DND-41 (cell line): Measurements from ENCODE around the gene FCGR3B.
"Not testable (repeated sequence)": the region's sequence is repeated elsewhere in the genome, so short reads cannot be mapped to it uniquely, and the experiment has no call there.

ENCODE experiments used
- ATAC-seq: fragments of 200-7000 bp; cut with Tn5 transposase; 3 replicates; pipeline ENCODE4 v1.9.1; 2021; ENCODE audit warnings: low read depth; ENCODE audit not compliant: insufficient read depth
- DNase-seq: peaks from one replicate; pipeline ENCODE4 v3.0.0-alpha.2; 2020
- H2AFZ ChIP-seq: 2 replicates; pipeline ENCODE4 v1.6.0; 2012; ENCODE audit warnings: low read depth, low read length
- H3K27ac ChIP-seq: 2 replicates; pipeline ENCODE4 v1.5.1; 2012; ENCODE audit warnings: low read length, inconsistent platforms
- H3K27me3 ChIP-seq: fragments of 200-600 bp; sonication (generic); 2 replicates; pipeline ENCODE4 v1.6.0; 2012; ENCODE audit warnings: low read length, mild to moderate bottlenecking, inconsistent platforms; ENCODE audit not compliant: insufficient read depth, poor library complexity
- H3K36me3 ChIP-seq: 2 replicates; pipeline ENCODE4 v1.5.1; 2012; ENCODE audit warnings: low read length, inconsistent platforms; ENCODE audit not compliant: insufficient read depth
- H3K4me1 ChIP-seq: 2 replicates; pipeline ENCODE4 v1.5.1; 2012; ENCODE audit warnings: mild to moderate bottlenecking, low read length; ENCODE audit not compliant: insufficient read depth
- H3K4me2 ChIP-seq: 2 replicates; pipeline ENCODE4 v1.6.0; 2012; ENCODE audit warnings: mild to moderate bottlenecking, moderate library complexity, low read length, inconsistent platforms; ENCODE audit not compliant: insufficient read depth
- H3K4me3 ChIP-seq, 2 experiments: fragments of 200-600 bp in 1 of 2; shearing (Covaris generic) in 1 of 2; 2 replicates each; pipeline ENCODE4 v1.5.1; 2012 to 2016; ENCODE audit warnings: inconsistent platforms in 2 of 2, low read length in 2 of 2, mild to moderate bottlenecking in 2 of 2, low read depth in 1 of 2, moderate library complexity in 1 of 2
- H3K79me2 ChIP-seq: 2 replicates; pipeline ENCODE4 v1.6.0; 2012; ENCODE audit warnings: low read length, inconsistent platforms; ENCODE audit not compliant: insufficient read depth
- H3K9ac ChIP-seq: 2 replicates; pipeline ENCODE4 v1.6.0; 2012; ENCODE audit warnings: low read depth, mild to moderate bottlenecking, inconsistent platforms, low read length, moderate library complexity
- H3K9me3 ChIP-seq: 2 replicates; pipeline ENCODE4 v1.5.1; 2012; ENCODE audit warnings: low read length, moderate library complexity, mild to moderate bottlenecking, inconsistent platforms; ENCODE audit not compliant: insufficient read depth, severe bottlenecking
- H4K20me1 ChIP-seq: 2 replicates; pipeline ENCODE4 v1.6.0; 2012; ENCODE audit warnings: low read length; ENCODE audit not compliant: insufficient read depth
- TF ChIP-seq, protein P1 (sequence below): IDR thresholded peaks from 2 replicates; pipeline ENCODE4 v1.5.1; 2012; ENCODE audit warnings: borderline replicate concordance, low read length, moderate library complexity, mild to moderate bottlenecking; ENCODE audit not compliant: poor library complexity, severe bottlenecking; ENCODE audit errors: extremely low read depth

Gene FCGR3B

GRCh38 chr1:161647507-161648360 lies 16.8 kb upstream of the FCGR3B start:
- not testable (repeated sequence) for H4K20me1 ChIP-seq, H3K9ac ChIP-seq, H3K27ac ChIP-seq, H3K4me2 ChIP-seq, H3K36me3 ChIP-seq, H3K9me3 ChIP-seq, H3K27me3 ChIP-seq, DNase-seq, H3K4me3 ChIP-seq, H3K4me1 ChIP-seq, H3K79me2 ChIP-seq, H2AFZ ChIP-seq
- TF ChIP-seq, protein P1, sequence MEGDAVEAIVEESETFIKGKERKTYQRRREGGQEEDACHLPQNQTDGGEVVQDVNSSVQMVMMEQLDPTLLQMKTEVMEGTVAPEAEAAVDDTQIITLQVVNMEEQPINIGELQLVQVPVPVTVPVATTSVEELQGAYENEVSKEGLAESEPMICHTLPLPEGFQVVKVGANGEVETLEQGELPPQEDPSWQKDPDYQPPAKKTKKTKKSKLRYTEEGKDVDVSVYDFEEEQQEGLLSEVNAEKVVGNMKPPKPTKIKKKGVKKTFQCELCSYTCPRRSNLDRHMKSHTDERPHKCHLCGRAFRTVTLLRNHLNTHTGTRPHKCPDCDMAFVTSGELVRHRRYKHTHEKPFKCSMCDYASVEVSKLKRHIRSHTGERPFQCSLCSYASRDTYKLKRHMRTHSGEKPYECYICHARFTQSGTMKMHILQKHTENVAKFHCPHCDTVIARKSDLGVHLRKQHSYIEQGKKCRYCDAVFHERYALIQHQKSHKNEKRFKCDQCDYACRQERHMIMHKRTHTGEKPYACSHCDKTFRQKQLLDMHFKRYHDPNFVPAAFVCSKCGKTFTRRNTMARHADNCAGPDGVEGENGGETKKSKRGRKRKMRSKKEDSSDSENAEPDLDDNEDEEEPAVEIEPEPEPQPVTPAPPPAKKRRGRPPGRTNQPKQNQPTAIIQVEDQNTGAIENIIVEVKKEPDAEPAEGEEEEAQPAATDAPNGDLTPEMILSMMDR = peak; percentile 49
- peak; percentile 37; the same call in 1 of the 3 replicates for ATAC-seq

DNA sequence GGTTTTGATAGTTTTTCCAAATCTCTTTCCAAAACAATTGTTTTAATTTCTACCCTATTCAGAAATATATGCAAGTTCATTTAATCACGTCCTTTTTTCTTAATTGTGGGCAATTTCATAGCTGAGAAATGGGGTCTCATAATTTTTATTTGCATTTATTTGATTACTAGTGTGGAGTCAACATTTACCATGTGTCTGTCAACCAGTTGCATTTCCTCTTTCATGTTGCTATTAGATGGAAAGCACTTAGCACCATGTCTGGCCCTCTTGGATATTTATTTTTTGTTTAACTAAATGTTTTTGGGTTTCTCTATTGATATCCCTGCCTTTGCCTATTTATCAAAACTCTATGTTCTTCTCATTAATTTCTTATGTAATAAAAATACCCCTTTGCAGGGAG lies 13.9 kb upstream of the FCGR3B start:
- H3K36me3 ChIP-seq, H4K20me1 ChIP-seq, H3K4me2 ChIP-seq, H3K4me1 ChIP-seq, H3K27ac ChIP-seq, H3K9me3 ChIP-seq, H3K9ac ChIP-seq, H3K79me2 ChIP-seq, DNase-seq, H2AFZ ChIP-seq, H3K4me3 ChIP-seq, H3K27me3 ChIP-seq, ATAC-seq: not testable (repeated sequence)

DNA sequence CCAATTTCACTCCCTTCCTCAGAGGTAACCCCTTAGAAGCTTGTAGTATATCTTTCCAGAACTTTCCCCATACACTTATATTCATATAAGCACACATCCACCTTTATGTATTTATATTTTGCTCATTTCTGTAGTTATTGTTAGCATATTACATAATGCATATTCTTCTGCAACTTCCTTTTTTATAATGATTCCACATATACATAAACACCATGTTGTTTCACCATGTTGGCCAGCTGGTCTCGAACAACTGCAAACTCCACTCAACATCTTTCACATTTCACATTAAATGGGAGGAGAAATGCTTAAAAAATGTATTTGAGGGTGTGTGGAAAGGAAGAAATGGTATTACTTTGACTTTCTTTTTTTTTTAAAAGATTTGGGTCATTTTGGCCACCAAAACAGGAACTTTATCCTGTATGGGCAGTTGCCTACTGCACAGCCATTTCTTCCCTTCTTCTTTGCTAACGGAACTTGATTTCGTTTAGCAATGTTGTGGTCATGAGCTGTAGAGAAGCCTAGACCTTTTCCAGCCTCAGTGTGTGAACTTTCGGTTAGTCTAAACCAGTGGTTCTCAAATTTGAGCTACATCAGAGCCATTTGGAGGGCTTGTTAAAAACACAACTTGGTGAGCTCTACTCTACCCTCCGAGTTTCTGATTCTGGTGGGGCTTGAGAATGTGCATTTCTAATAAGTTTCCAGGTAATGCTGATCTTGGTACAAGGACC lies 12.7 kb upstream of the FCGR3B start:
- not testable (repeated sequence) for H4K20me1 ChIP-seq, H3K27me3 ChIP-seq, H3K79me2 ChIP-seq, H3K27ac ChIP-seq, H3K9ac ChIP-seq, H3K9me3 ChIP-seq, H3K4me3 ChIP-seq, H3K4me1 ChIP-seq, H3K4me2 ChIP-seq, H3K36me3 ChIP-seq, DNase-seq, ATAC-seq, H2AFZ ChIP-seq

GRCh38 chr1:161642697-161643096 lies 11.7 kb upstream of the FCGR3B start:
- not testable (repeated sequence) for H3K79me2 ChIP-seq, H2AFZ ChIP-seq, H3K4me2 ChIP-seq, H3K9ac ChIP-seq, H3K4me3 ChIP-seq, H3K36me3 ChIP-seq, H3K27me3 ChIP-seq, H4K20me1 ChIP-seq, H3K4me1 ChIP-seq, ATAC-seq, H3K27ac ChIP-seq, DNase-seq, H3K9me3 ChIP-seq

GRCh38 chr1:161639203-161639602 lies 8.2 kb upstream of the FCGR3B start:
- H3K36me3 ChIP-seq, ATAC-seq, H3K9me3 ChIP-seq, H4K20me1 ChIP-seq, H3K9ac ChIP-seq, H3K79me2 ChIP-seq, H3K4me3 ChIP-seq, H3K27me3 ChIP-seq, DNase-seq, H2AFZ ChIP-seq, H3K27ac ChIP-seq, H3K4me2 ChIP-seq, H3K4me1 ChIP-seq: not testable (repeated sequence)

GRCh38 chr1:161638251-161638993 lies 7.4 kb upstream of the FCGR3B start:
- not testable (repeated sequence) for H3K27ac ChIP-seq, H3K27me3 ChIP-seq, H3K9ac ChIP-seq, H3K9me3 ChIP-seq, DNase-seq, H3K36me3 ChIP-seq, H3K4me3 ChIP-seq, H2AFZ ChIP-seq, H3K79me2 ChIP-seq, H3K4me2 ChIP-seq, ATAC-seq, H3K4me1 ChIP-seq, H4K20me1 ChIP-seq

DNA sequence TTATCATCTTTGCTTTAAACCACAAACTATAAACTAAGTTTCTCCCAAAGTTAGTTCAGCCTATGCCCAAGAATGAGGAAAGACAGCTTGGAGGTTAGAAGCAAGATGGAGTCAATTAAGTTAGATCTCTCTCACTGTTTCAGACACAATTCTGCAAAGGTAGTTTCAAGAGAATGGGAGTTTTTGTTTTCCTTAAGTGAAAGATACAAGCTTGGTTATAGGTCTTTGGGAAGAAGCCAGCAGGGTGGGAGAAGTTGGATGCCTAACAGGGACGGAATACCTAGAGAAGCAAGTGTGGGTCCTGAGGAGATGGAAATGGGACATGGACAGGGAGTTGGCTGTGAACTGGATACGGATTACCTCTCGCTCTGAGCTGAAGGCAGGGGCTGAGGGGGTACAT lies 6.0 kb upstream of the FCGR3B start:
- DNase-seq, ATAC-seq, H3K79me2 ChIP-seq, H3K4me1 ChIP-seq, H2AFZ ChIP-seq, H3K4me2 ChIP-seq, H4K20me1 ChIP-seq, H3K9ac ChIP-seq, H3K4me3 ChIP-seq, H3K27me3 ChIP-seq, H3K36me3 ChIP-seq, H3K9me3 ChIP-seq, H3K27ac ChIP-seq: not testable (repeated sequence)
